Mucosa of stomach (tissue), 1 donor: Measurements from ENCODE around the gene RAVER2.
"Not testable (repeated sequence)": the region's sequence is repeated elsewhere in the genome, so short reads cannot be mapped to it uniquely, and the experiment has no call there.

Experiments
- H3K27me3 ChIP-seq: one replicate; pipeline ENCODE4 v1.7.0; 2013; ENCODE audit warnings: mild to moderate bottlenecking, low read length; ENCODE audit not compliant: control insufficient read depth, insufficient read depth
- H3K36me3 ChIP-seq: one replicate; pipeline ENCODE4 v1.7.0; 2013; ENCODE audit warnings: low read length; ENCODE audit not compliant: control insufficient read depth, insufficient read depth
- H3K4me1 ChIP-seq: one replicate; pipeline ENCODE4 v1.7.0; 2013; ENCODE audit warnings: mild to moderate bottlenecking, low read length; ENCODE audit not compliant: control insufficient read depth, insufficient read depth
- H3K4me3 ChIP-seq: one replicate; pipeline ENCODE4 v1.7.0; 2013; ENCODE audit warnings: low read length
- H3K9ac ChIP-seq: one replicate; pipeline ENCODE4 v1.7.0; 2013; ENCODE audit warnings: mild to moderate bottlenecking, low read length, moderate library complexity
- H3K9me3 ChIP-seq: one replicate; pipeline ENCODE4 v1.7.0; 2013; ENCODE audit warnings: mild to moderate bottlenecking, low read length, moderate library complexity; ENCODE audit not compliant: control insufficient read depth
- donor health status: Pancreatic carcinoma.

RAVER2 gene

DNA sequence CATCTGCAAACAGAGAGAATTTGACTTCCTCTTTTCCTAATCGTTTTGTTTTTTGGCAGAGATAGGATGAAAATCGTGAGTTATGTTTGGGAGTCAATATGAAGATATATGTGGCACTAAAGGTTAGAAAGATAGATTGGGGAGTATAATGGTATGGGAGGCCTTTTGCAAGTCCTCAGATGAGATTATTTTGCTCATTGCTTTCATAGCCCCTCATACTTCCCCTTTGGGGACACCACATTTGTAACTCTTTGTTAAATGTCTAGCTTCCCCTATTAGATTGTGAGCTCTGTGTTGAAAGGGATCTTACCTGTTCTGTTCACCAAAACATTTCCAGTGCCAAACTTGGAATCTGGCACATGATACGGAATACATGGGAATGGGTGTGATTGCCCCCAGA, 30.2 kb downstream of the RAVER2 start:
- H3K9ac ChIP-seq: no peak overlapping the region
- H3K27me3 ChIP-seq: no peaks in the 10 kb centered on the region
- no peaks in the 10 kb centered on the region for H3K36me3 ChIP-seq
- H3K4me1 ChIP-seq: no peaks in the 10 kb centered on the region
- H3K4me3 ChIP-seq: no peak overlapping the region
- H3K9me3 ChIP-seq: no peaks in the 10 kb centered on the region

DNA sequence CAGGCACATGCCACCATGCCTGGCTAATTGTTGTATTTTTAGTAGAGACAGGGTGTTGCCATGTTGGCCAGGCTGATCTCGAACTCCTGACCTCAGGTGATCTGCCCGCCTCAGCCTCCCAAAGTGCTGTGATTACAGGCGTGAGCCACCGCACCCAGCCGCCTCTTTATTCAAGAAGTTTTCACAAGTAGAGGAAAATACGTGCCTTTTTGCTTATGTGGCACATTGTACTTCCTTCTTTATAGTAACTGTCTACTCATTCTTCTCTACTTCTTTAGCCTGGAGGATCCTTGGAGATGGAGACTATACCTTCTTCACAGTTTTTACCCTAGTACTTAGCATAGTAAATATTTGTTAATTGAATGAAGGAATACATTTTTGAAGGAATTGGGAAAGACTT, 37.2 kb downstream of the RAVER2 start:
- H3K9ac ChIP-seq, H3K36me3 ChIP-seq, H3K9me3 ChIP-seq, H3K4me3 ChIP-seq, H3K4me1 ChIP-seq, H3K27me3 ChIP-seq: not testable (repeated sequence)

DNA sequence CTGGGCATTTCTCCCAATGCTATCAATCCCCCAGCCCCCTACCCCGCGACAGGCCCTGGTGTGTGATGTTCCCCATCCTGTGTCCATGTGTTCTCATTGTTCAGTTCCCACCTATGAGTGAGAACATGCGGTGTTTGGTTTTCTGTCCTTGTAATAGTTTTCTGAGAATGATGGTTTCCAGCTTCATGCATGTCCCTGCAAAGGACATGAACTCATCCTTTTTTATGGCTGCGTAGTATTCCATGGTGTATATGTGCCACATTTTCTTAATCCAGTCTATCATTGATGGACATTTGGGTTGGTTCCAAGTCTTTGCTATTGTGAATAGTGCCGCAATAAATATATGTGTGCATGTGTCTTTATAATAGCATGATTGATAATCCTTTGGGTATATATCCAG, 38.0 kb downstream of the RAVER2 start:
- H3K36me3 ChIP-seq, H3K27me3 ChIP-seq, H3K9me3 ChIP-seq, H3K9ac ChIP-seq, H3K4me3 ChIP-seq, H3K4me1 ChIP-seq: not testable (repeated sequence)

DNA sequence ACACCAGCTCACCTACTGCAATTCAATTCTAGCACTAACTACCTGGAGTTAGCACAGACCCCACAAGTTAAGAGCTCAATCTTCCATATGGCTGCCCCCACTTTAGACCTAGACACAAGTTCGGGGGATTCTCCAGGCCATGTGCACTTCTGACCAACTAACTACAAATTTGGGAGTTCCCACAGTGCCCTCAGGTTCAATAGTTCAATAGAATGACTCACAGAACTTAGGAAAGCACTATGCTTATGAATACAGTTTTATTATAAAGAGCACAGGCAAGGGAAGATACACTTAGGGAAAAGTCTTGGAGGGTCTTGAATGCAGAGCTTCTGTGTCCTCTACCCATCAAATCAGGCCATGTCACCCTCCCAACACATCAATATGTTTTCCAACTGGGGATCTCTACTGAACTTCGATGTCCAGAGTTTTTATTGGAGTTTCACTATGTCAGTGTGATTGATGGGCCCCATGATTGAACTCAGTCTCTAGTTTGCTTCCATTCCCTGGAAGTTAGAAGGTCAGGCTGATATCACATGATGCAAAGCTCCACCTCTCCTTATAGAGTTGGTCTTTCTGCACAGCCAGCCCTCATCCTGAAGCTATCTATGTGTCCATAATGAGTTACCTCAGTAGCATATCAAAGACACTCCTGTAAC, 46.1 kb downstream of the RAVER2 start:
- H3K9me3 ChIP-seq: no peaks in the 10 kb centered on the region
- H3K27me3 ChIP-seq: no peaks in the 10 kb centered on the region
- H3K4me3 ChIP-seq: no peak overlapping the region
- no peaks in the 10 kb centered on the region for H3K4me1 ChIP-seq
- no peaks in the 10 kb centered on the region for H3K36me3 ChIP-seq
- no peak overlapping the region for H3K9ac ChIP-seq

DNA sequence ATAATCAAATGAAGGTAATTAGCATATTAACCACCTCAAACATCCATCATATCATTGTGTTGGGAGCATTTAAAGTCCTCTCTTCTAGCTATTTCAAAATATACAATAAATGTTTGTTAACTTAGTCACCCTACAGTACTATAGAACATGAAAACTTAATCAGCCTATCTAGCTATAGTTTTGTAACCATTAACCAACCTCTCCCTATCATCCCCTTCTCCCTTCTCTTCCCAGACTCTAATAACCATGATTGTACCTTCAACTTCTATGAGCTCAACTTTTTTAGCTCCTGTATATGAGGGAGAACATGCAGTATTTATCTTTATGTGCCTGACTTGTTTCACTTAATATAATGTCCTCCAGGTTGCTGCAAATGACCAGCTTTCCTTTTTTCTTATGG, 54.0 kb downstream of the RAVER2 start:
- Histone ChIP-seq H3K27me3 (no peaks in the 10 kb centered on the region), H3K4me1 (no peaks in the 10 kb centered on the region), H3K9me3 (no peaks in the 10 kb centered on the region), H3K36me3 (no peaks in the 10 kb centered on the region), H3K4me3 (no peak overlapping the region), H3K9ac (no peak overlapping the region)

DNA sequence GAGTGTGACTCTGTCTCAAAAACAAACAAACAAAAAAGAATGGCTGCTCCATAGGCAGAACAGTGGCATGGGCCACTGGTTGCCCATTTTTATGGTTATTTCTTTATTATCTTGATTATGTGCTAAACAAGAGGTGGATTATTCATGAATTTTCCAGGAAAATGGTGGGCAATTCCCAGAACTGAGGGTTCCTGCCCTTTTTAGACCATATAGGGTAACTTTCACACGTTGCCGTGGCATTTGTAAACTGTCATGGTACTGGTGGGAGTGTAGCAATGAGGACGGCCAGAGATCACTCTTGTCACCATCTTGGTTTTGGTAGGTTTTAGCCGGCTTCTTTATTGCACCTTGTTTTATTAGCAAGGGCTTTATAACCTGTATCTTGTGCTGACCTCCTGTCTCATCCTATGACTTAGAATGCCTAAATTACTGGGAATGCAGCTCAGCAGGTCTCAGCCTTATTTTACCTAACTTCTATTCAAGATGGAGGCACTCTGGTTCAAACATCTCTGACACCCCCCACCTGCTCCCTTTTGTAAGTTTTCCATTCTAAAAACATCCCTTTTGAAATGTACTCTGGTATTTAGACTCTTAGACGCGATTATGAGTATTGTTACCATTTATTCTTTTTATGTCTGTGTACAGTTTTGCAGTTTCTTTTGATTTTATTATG, 57.1 kb downstream of the RAVER2 start:
- no peaks in the 10 kb centered on the region for H3K36me3 ChIP-seq
- no peak overlapping the region for H3K4me3 ChIP-seq
- H3K4me1 ChIP-seq: no peaks in the 10 kb centered on the region
- no peaks in the 10 kb centered on the region for H3K27me3 ChIP-seq
- H3K9ac ChIP-seq: no peak overlapping the region
- no peaks in the 10 kb centered on the region for H3K9me3 ChIP-seq

DNA sequence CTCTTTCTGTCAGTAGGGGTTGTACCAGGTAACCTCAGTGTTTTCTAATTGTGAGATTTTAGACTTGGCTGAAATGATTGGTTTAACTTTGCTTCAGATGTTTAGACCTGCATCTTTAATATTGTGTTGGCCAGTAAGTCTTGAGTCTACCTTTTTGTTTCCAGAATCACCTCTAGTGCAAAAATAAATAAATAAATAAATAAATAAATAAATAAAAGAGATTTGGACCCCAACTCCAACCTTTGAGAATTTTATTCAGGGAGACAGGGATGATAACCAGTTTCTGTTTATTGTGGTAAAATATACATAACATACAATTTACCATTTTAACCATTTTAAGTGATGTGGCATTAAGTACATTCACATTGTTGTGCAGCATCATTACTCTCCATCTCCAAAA, 64.4 kb downstream of the RAVER2 start:
- Histone ChIP-seq H3K9ac (no peak overlapping the region), H3K4me3 (no peak overlapping the region)

DNA sequence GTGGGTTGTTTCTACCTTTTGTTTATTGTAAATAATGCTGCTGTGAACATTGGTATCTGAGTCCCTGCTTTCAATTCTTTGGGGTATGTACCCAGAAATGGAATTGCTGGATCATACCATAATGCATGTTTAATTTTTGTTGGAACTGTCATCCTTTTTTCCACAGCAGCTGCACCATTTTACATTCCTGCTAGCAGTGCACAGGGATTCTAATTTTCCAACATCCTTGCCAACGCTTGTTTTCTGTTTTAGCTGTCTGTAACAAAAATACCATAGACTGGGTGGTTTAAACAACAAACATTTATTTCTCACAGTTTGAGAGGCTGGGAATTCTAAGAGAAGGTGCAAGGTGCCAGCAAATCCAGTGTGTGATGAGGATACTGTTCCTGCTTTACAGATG, 65.1 kb downstream of the RAVER2 start:
- H3K4me3 ChIP-seq: no peak overlapping the region
- H3K27me3 ChIP-seq: no peaks in the 10 kb centered on the region
- no peak overlapping the region for H3K9ac ChIP-seq
- no peaks in the 10 kb centered on the region for H3K36me3 ChIP-seq
- no peaks in the 10 kb centered on the region for H3K9me3 ChIP-seq
- no peaks in the 10 kb centered on the region for H3K4me1 ChIP-seq

More for the DNA sequence above, 64.4 kb downstream of the RAVER2 start:
- no peaks in the 10 kb centered on the region for H3K27me3 ChIP-seq
- no peaks in the 10 kb centered on the region for H3K4me1 ChIP-seq
- H3K9me3 ChIP-seq: no peaks in the 10 kb centered on the region
- no peaks in the 10 kb centered on the region for H3K36me3 ChIP-seq

DNA sequence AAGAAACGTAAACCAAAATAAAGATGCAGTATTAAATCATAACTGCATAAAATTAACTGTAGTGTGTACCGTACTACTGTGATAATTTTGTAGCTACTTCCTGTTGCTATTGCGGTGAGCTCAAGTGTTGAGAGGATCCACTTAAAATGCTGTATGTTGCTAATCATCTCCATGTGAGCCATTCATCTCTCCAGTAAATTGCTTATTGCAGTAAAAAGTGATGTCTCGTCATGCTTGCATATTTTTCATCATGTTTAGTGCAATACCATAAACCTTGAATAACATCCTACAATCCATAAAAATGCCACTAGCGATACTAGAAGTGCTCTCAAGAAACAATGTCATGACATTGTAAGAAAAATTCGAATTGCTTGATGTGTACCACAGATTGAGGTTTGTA, 66.3 kb downstream of the RAVER2 start:
- H3K4me1 ChIP-seq: no peaks in the 10 kb centered on the region
- no peak overlapping the region for H3K4me3 ChIP-seq
- H3K27me3 ChIP-seq: no peaks in the 10 kb centered on the region
- H3K9me3 ChIP-seq: no peaks in the 10 kb centered on the region
- H3K9ac ChIP-seq: no peak overlapping the region
- H3K36me3 ChIP-seq: no peaks in the 10 kb centered on the region

DNA sequence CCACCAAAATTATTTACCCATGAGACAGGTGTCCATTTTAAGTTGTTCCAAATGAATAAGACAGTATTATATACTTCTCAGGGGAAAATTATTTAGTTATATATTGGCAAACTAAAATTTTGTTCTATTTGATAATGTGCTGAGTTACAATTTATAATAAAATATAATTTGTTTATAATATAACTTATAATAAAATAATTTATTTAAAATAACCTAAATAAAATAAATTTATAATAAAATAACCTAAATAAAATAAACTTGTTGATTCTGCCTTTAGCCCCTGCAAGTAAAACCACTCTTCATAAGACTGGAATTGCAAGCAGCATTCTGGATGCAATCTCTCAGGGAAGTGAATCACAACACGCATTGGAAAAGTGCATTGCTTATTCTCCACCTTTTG, 69.6 kb downstream of the RAVER2 start:
- Histone ChIP-seq H3K27me3 (no peaks in the 10 kb centered on the region), H3K36me3 (no peaks in the 10 kb centered on the region), H3K4me1 (no peaks in the 10 kb centered on the region), H3K4me3 (no peak overlapping the region), H3K9me3 (no peaks in the 10 kb centered on the region), H3K9ac (no peak overlapping the region)

DNA sequence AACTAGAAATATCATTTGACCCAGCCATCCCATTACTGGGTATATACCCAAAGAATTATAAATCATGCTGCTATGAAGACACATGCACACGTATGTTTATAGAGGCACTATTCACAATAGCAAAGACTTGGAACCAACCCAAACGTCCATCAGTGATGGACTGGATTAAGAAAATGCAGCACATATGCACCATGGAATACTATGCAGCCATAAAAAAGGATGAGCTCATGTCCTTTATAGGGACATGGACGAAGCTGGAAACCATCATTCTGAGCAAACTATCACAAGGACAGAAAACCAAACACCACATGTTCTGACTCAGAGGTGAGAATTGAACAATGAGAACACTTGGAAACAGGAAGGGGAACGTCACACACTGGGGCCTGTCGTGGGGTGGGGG, 72.5 kb downstream of the RAVER2 start:
- not testable (repeated sequence) for H3K36me3 ChIP-seq, H3K27me3 ChIP-seq, H3K9ac ChIP-seq, H3K4me1 ChIP-seq, H3K9me3 ChIP-seq, H3K4me3 ChIP-seq

DNA sequence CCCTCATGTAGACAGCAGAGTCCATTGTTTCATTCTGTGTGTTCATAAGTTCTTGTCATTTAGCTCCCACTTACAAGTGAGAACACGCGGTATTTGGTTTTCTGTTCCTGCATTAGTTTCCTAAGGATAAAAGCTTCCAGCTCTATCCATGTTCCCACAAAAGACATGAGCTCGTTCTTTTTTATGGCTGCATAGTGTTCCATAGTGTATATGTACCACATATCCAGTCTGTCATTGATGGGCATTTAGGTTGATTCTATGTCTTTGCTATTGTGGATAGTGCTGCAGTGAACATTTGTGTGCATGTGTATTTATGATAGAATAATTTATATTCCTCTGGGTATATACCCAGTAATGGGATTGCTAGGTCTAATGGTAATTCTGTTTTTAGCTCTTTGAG, 75.7 kb downstream of the RAVER2 start:
- not testable (repeated sequence) for H3K27me3 ChIP-seq, H3K4me3 ChIP-seq, H3K4me1 ChIP-seq, H3K36me3 ChIP-seq, H3K9ac ChIP-seq, H3K9me3 ChIP-seq

DNA sequence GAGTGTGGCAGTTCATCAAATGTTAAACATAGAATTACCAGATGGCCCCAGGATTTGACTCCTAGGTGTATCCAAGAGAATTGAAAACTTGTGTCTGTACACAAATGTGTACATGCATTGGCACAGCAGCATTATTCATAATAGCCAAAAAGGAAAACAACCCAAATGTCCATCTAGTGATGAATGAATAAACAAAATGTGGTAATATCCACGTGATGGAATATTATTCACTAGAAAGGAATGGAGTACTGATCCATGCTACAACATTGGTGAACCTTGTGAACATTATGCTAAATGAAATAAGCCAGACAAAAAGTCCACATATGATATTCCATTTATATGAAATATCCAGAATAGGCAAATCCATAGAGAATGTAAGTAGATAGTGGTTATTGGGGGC, 77.7 kb downstream of the RAVER2 start:
- H3K27me3 ChIP-seq: no peaks in the 10 kb centered on the region
- H3K36me3 ChIP-seq: no peaks in the 10 kb centered on the region
- H3K9me3 ChIP-seq: no peaks in the 10 kb centered on the region
- H3K4me1 ChIP-seq: no peaks in the 10 kb centered on the region
- no peak overlapping the region for H3K9ac ChIP-seq
- no peak overlapping the region for H3K4me3 ChIP-seq
